GM04503 (cell line): ENCODE data around the gene ZNF768.
A peak's percentile ranks its signal among the peaks of the same experiment; 100 is the strongest.
"Not testable (repeated sequence)": the region's sequence is repeated elsewhere in the genome, so short reads cannot be mapped to it uniquely, and the experiment has no call there.

ENCODE experiments used
- DNase-seq: peaks from one replicate; pipeline ENCODE4 v3.0.0-alpha.2; 2012; ENCODE audit warnings: low read depth

ZNF768 gene

GRCh38 chr16:30533146-30533522 is 6.8 kb upstream of the ZNF768 start:
- no peak for DNase-seq

GRCh38 chr16:30532285-30533145 is 6.1 kb upstream of the ZNF768 start:
- no peak for DNase-seq

GRCh38 chr16:30530163-30531037 is 4.0 kb upstream of the ZNF768 start:
- no peak for DNase-seq

GRCh38 chr16:30528799-30529457 is 2.6 kb upstream of the ZNF768 start:
- no peak for DNase-seq

- no peak for DNase-seq
These were observed 1.3 kb upstream of the ZNF768 start for GRCh38 chr16:30527635-30528178.

- DNase-seq, result peak; percentile 82
These were observed 663 bp upstream of the ZNF768 start for GRCh38 chr16:30526823-30527634.

- DNase-seq, result no peak
These were observed 576 bp downstream of the ZNF768 start for GRCh38 chr16:30525844-30526136.

GRCh38 chr16:30524575-30525568 is 1.5 kb downstream of the ZNF768 start:
- DNase-seq, result no peak

GRCh38 chr16:30523768-30524574 is 2.4 kb downstream of the ZNF768 start:
- DNase-seq, result no peak

- not testable (repeated sequence) for DNase-seq
These were observed 3.5 kb downstream of the ZNF768 start for GRCh38 chr16:30522702-30523463.

- no peak for DNase-seq
These were observed 4.3 kb downstream of the ZNF768 start for GRCh38 chr16:30521873-30522641.

- no peak for DNase-seq
These were observed 4.9 kb downstream of the ZNF768 start for GRCh38 chr16:30521476-30521872.

- no peak for DNase-seq
These were observed 7.0 kb downstream of the ZNF768 start for GRCh38 chr16:30519120-30520049.

GRCh38 chr16:30518552-30518951 is 7.8 kb downstream of the ZNF768 start:
- DNase-seq, result no peak

GRCh38 chr16:30515275-30515674 is 11.1 kb downstream of the ZNF768 start:
- no peak for DNase-seq

- no peak for DNase-seq
These were observed 14.9 kb downstream of the ZNF768 start for GRCh38 chr16:30511509-30511908.
